ENCODE results near the gene COL15A1. TPM values are rescaled to one million over a fixed set of nuclear protein-coding genes. Genes with fewer than 3 reads are reported as not detected.

Gene COL15A1
- total and polyA plus RNA-seq, 2 of the 13 experiments (the other 11 are each of a cell fraction or from before 2014, with no cell fraction given) = not detected

- ChIA-PET CTCF (ENCODE audit: low intra/inter-chr PET ratio, low total read pairs) (no interaction called here), POLR2A (no interaction called here)
- FAIRE-seq = no peak
- Histone ChIP-seq H3K4me1 (ENCODE audit: insufficient read depth, low read length) (peaks cover 31% of the 10 kb centered on the region), H3K4me3 (replicated peaks in 1 of 3; ENCODE audit: insufficient read depth in 1 of 3, low read depth in 2 of 3, low read length in 3 of 3) (no peak overlapping the region), H3K9me3 (ENCODE audit: low read length) (no peaks in the 10 kb centered on the region), H3K79me2 (ENCODE audit: insufficient read depth, low read length) (peaks cover 7% of the 10 kb centered on the region), H3K27ac (ENCODE audit: extremely low read length, insufficient read depth, low read length) (no peak overlapping the region), H3K9ac (ENCODE audit: insufficient read depth, low read depth, low read length) (no peak overlapping the region), H3K27me3 (ENCODE audit: control insufficient read depth in 1 of 2, insufficient read depth in 2 of 2, low read length in 2 of 2) (peaks cover 0 to 3% of the 10 kb centered on the region in 2 experiments; a peak in 2 of 5 replicates), H3K4me2 (ENCODE audit: low read depth, low read length) (no peak overlapping the region), H2AFZ (ENCODE audit: low read length) (no peak overlapping the region), H3K36me3 (replicated peaks in 1 of 2; ENCODE audit: control insufficient read depth in 1 of 2, insufficient read depth in 2 of 2, low read length in 2 of 2) (no peaks in the 10 kb centered on the region), H4K20me1 (ENCODE audit: insufficient read depth, low read length) (no peaks in the 10 kb centered on the region)
- WGBS (ENCODE audit: low lambda C conversion rate) = 61% methylated on average over 2 of the region's 2 CpGs
- in situ Hi-C loops (cut with HindIII; ENCODE audit: extremely low pct_ligation_motif_present, low pct_unique_long_range_greater_than_20kb) (no loop called here), intact Hi-C loops (cut with micrococcal nuclease; ENCODE audit: unreplicated experiment) (no loop called here)
- BruUV-seq (replicated peaks) = no TSS peak
- no peak for ATAC-seq
- no peak for TF ChIP-seq MIER3 (CRISPR knock-in tag; IDR thresholded peaks at IDR 0.05; ENCODE audit: borderline replicate concordance)
- TF ChIP-seq ZNF816 (CRISPR knock-in tag; IDR thresholded peaks at IDR 0.05; ENCODE audit: borderline replicate concordance) = no peak
- no peak for TF ChIP-seq ZNF263 (CRISPR knock-in tag; IDR thresholded peaks at IDR 0.05)
- no peak for TF ChIP-seq TEAD3 (CRISPR knock-in tag; optimal IDR thresholded peaks at IDR 0.05; ENCODE audit: borderline replicate concordance)
- TF ChIP-seq ZNF501 (CRISPR knock-in tag; IDR thresholded peaks at IDR 0.05) = no peak
- TF ChIP-seq ZSCAN29 (CRISPR knock-in tag; conservative IDR thresholded peaks at IDR 0.05) = no peak
- no peak for TF ChIP-seq ZNF276 (CRISPR knock-in tag; IDR thresholded peaks at IDR 0.05; ENCODE audit: low read depth)
- no peak for TF ChIP-seq THAP8 (CRISPR knock-in tag; IDR thresholded peaks at IDR 0.05; ENCODE audit: borderline replicate concordance)
- no peak for TF ChIP-seq NFATC3 (CRISPR knock-in tag; IDR thresholded peaks at IDR 0.05)
- TF ChIP-seq ZFP41 (CRISPR knock-in tag; IDR thresholded peaks at IDR 0.05; ENCODE audit: borderline replicate concordance) = no peak
- TF ChIP-seq MLX (CRISPR knock-in tag; IDR thresholded peaks at IDR 0.05) = no peak
- TF ChIP-seq BRD4 (CRISPR knock-in tag; IDR thresholded peaks at IDR 0.05) = no peak
- TF ChIP-seq ZSCAN20 (CRISPR knock-in tag; IDR thresholded peaks at IDR 0.05; ENCODE audit: borderline replicate concordance) = no peak
- TF ChIP-seq REST (IDR thresholded peaks at IDR 0.05; ENCODE audit: borderline replicate concordance in 1 of 2, low read depth in 1 of 2, low read length in 2 of 2) = no peak
- TF ChIP-seq ETV6 (CRISPR knock-in tag; conservative IDR thresholded peaks at IDR 0.05) = no peak
- TF ChIP-seq ISL2 (CRISPR knock-in tag; IDR thresholded peaks at IDR 0.05) = no peak
- TF ChIP-seq ZNF749 (CRISPR knock-in tag; IDR thresholded peaks at IDR 0.05; ENCODE audit: borderline replicate concordance) = no peak
- TF ChIP-seq ATF3 (CRISPR knock-in tag; IDR thresholded peaks at IDR 0.05) = no peak
- DNase-seq (ENCODE audit: low spot score) = no peak
Observed at GRCh38 chr9:99101812-99102211, 158.1 kb downstream of the COL15A1 start.
